GM12801 (cell line): ENCODE results near the gene CGNL1.

ENCODE experiments used
- CTCF ChIP-seq: IDR thresholded peaks from one replicate; pipeline ENCODE4 v1.5.1; 2011; ENCODE audit warnings: control low read depth; ENCODE audit not compliant: insufficient read length; ENCODE audit errors: extremely low read depth

Gene CGNL1

GRCh38 chr15:57591237-57591821, 215.0 kb downstream of the CGNL1 start:
- TF ChIP-seq CTCF = no peak

- TF ChIP-seq CTCF = no peak
These were observed 215.6 kb downstream of the CGNL1 start, which contains the start of gene MYZAP for GRCh38 chr15:57591822-57592367. Gene MYZAP, plus strand, starts transcription at chr15:57591904. Its CDS starts 131 bp downstream, at chr15:57592035.

- TF ChIP-seq CTCF = no peak
These were observed 216.1 kb downstream of the CGNL1 start for GRCh38 chr15:57592426-57592825.

GRCh38 chr15:57592836-57593420, 216.6 kb downstream of the CGNL1 start:
- no peak for TF ChIP-seq CTCF

GRCh38 chr15:57594479-57594878, 218.2 kb downstream of the CGNL1 start:
- TF ChIP-seq CTCF = no peak

GRCh38 chr15:57595011-57595866, 218.9 kb downstream of the CGNL1 start:
- no peak for TF ChIP-seq CTCF

- TF ChIP-seq CTCF = no peak
These were observed 220.1 kb downstream of the CGNL1 start for GRCh38 chr15:57596301-57596855.
